NCI-H1417 (cell line): ENCODE data around the gene LAMB3.

Source experiments
- DNase-seq, 3 experiments: peaks; one replicate each; lab custom pipeline; 2025; lab: John Stamatoyannopoulos, UW

Gene LAMB3

GRCh38 chr1:209595599-209596285 lies 56.5 kb downstream of the LAMB3 start:
- peak in 1 of 3 experiments; percentile 17 for DNase-seq

- DNase-seq = no peak
These were observed 57.2 kb downstream of the LAMB3 start for GRCh38 chr1:209595028-209595427.

DNA sequence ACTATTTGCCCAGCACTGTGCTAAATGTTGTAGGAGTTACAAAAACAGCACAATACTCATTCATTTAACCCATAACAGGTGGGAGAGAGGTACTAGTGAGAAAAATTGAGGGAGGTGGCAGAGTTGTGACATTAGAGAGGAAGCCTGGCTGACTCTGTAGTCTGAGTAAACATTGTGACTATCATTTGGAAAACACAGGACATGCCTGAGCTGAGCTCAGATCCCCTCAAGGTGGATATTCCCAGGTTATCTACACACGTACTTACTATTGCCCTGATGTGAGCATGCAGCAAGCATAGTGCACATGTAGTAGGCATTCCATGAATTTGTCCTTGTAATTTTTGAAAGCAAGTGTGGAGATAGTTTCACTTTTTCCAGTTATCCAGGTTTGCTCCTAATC lies 57.8 kb downstream of the LAMB3 start:
- peak in 1 of 3 experiments; percentile 6 for DNase-seq

DNA sequence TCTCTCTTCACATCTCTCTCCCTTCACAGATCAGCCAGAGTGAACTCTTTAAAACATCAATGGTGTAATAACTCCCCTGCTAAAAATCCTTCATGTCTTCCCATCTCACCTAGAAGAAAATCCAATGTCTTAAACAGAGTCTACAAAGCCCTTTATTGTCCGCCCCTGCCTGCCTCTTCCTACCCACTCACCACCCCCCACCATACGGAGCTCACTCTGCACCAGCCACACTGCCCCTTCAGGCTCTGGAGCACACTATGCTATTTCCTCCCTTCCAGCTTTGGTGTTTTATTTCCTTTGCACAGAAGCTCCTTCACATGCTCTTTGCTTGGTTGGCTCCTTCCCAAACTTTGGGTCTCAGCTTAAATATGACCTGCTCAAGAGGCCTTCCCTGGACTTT lies 58.5 kb downstream of the LAMB3 start:
- DNase-seq = no peak

GRCh38 chr1:209590405-209590804 lies 61.8 kb downstream of the LAMB3 start:
- peak in 1 of 3 experiments; percentile 20 for DNase-seq

DNA sequence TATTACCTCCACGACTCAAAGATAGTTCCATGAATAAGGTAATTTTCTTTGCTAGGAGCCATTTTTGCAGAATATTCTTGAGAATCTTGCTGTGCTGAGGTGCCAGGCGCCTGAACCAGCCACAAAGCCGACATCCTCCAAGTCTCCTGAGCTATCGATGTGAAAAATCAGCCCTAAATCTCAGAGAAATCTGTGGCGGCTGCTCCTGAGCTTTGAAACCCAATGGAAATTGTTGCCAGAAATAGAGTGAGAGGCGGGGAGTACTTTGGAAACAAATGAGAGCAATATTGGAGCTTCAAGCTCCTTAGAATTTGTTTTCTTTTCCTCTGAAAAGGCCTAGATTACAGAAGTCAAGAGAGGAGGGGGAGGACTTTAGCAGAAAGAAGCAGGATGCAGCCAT lies 62.4 kb downstream of the LAMB3 start:
- no peak for DNase-seq

GRCh38 chr1:209589440-209589839 lies 62.8 kb downstream of the LAMB3 start:
- no peak for DNase-seq

DNA sequence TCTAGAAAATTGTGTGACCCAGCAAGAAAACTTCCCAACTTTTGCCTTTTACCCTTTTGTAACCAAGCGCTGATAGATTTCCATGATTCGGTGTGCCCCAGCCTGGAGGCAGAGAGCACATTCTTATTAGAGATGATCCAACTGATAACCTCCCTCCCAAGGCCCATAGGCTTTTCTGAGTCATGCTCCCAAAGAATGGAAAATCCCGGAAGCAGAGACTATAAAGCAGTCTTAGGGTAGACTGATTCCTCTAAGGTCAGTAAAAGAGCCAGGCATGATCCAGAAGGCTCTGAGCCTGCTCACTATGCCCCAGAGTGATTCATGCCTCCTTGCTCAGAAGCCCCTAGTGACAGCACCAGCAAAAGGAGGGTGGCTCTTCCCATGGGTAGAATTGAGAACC lies 64.4 kb downstream of the LAMB3 start:
- DNase-seq = no peak

DNA sequence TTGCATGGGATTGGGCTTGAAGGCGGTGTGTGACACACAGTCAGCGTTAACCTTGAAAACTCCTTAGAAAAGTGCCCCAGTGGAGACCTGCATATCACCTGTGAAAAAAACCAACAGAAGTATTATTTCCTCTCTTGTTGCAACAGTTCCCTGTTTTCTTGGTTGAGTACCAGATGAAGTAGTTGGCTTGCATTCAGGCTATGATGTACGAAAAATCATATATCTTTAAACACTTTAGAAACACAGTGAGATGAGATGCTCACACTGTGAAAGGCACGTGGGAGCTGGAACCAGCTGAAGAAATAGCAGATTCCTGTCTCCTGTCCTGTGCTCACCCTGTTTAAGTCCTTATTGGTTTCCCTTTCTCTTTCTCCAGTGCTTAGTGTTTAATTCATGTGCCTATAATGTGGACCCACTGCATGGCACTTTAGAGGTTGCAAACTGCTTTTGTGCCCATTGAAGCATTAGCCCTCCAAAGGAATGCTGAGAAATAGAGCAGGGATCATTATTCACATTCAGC lies 65.9 kb downstream of the LAMB3 start:
- no peak for DNase-seq

DNA sequence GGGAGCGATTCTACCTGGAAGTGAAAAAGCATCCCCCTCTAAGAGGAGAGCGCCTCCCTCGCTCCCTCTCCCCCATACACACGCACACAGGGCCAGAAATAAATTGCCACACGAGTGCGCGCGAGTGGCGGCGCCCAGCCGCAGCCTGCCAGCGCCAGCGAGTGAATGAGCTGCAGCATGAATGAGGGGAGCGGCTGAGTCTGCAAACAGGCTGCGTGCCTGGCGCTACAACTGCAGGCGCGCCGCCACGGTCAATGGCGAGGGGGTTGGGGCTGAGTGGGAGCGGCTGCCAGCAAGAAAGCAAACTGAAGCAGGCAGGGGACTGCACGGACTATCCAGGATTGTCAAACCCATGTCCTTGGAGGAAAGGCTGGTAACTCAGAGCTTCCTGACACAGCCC lies 66.6 kb downstream of the LAMB3 start:
- peak; percentile 46 to 82 (median 68) for DNase-seq

DNA sequence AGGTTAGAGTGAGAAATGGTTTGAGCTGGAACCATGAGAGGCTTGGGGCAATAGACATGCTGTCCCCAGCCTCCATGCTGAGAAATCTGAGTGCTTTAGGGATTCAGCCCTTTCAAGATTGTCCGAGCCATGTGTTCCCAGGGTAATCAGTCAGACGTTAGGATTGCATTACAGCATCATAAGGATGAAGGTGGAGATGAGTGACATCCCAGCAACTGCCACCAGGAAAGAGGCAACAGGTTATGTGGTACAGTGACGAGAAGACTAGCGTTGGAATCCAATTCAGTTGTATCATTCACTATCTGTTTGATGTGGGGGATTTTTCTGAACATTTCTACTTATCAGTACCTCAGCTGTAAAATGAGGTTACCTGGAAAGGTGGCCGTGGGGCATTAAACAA lies 67.0 kb downstream of the LAMB3 start:
- peak in 1 of 3 experiments; percentile 58 for DNase-seq

GRCh38 chr1:209584231-209584672 lies 68.0 kb downstream of the LAMB3 start:
- no peak for DNase-seq

DNA sequence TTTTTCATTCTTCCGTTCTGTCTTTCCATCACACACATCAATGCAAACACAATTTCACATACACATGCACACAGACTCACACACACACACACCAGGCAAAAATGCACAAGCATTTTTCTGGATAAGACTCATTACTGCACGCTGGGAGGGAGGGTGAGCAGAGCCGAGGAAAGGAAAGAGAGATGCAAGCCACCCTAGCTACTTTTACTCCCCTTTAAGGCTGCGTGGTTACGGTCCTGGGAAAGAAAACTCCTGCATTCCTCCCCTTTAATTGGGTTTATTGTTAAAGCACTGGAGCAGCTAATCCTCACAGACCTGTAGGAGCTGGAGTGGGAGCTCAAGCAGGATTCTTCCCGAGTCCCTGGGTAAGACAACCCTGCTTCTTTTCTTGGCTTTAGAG lies 68.8 kb downstream of the LAMB3 start, which contains the start of gene CAMK1G:
Gene CAMK1G, plus strand, starts transcription at position 307 of the 400 bp plus-strand sequence. CDS start 11,270 bp downstream, outside the sequence.
- peak; percentile 2 to 82 (median 46) for DNase-seq

DNA sequence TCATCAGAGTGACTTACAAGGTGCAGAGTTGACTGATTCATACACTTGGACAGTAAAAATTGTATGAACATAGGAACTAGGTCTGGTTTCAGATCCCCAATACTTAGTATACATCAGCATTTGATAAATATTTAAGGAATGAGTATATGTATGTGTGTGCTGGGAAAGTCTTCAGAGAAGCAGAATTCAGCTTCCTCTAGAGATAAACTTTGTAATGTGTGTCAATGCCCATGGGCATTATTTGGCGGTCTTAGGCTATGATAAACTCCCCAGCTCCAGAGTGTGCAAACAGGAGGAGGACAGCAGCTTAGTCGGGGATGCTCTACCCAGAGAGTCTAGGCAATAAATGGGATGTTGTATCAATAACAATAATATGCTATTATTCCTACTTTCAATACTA lies 71.6 kb downstream of the LAMB3 start:
- no peak for DNase-seq

DNA sequence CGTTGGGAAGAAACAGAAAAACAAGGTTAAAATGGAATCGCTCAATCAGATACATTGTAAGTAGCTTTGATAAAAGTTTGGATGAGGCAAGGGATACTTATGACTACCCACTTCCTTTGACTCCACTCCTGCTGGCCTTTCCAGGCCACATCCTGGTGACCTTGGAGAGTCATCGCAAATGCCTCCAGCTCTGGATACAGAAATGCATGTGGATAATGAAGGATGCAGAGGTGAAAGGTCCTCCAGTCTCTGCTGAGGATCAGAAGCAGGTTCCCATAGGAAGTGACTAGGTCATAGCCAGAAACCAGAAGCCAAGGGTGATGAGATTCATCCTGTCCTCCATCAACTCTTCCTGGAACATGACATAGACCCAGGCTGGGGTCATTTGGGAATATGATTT lies 74.9 kb downstream of the LAMB3 start:
- no peak for DNase-seq

DNA sequence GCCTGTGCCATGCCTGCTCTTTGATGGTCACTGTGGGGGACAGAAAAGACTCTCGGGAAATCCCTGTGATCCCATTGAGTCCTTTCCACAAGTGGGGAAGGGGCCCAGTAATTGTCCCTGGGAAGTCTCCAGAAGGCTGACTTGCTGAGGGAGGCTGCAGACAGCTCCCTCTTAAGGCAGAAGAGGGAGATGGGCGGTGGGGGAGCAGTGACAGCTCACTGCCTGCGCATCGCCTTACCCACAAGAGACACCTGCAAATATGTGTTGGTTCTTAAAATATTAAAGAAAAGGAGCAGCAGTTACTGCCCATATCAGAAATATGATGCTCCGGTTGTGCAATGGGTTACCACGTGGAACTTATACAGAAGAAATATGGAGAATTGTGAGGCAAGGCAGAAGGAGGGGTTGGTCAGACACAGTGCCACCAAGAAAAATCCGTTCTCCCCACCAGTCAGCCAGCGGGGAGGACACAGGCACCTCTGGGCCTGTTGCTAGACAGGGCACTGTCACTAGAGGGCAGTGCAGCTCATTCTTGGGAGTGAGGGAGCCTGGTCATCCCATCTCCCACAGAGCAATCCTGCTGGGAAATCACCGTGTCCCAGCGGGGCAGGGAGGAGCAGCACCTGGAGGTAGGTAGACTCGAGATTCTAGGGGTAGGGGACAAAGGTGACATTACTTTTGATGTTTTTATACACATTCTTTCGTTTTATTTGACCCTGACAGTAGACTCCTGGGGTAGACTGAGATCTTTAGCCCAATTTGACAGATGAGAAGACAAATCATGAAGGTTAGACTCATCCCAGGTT lies 75.6 kb downstream of the LAMB3 start:
- peak; percentile 63 to 88 (median 72) for DNase-seq

DNA sequence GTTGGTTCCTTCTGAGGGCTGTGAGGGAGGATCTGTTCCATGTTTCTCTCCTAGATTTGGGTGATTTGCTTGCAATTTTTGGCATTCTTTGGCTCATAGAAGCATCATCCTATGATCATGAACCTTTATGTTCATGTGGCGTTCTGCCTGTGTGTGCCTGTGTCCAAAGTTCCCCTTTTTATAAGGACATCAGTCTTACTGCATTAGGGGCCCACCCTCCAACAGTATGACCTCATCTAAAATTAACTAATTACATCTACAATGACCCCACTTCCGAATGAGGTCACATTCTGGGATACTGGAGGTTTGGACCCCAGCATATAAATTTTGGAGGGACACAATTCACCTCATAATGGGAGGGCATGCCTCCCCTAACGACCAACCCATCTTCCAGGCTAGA lies 81.5 kb downstream of the LAMB3 start:
- DNase-seq = no peak

DNA sequence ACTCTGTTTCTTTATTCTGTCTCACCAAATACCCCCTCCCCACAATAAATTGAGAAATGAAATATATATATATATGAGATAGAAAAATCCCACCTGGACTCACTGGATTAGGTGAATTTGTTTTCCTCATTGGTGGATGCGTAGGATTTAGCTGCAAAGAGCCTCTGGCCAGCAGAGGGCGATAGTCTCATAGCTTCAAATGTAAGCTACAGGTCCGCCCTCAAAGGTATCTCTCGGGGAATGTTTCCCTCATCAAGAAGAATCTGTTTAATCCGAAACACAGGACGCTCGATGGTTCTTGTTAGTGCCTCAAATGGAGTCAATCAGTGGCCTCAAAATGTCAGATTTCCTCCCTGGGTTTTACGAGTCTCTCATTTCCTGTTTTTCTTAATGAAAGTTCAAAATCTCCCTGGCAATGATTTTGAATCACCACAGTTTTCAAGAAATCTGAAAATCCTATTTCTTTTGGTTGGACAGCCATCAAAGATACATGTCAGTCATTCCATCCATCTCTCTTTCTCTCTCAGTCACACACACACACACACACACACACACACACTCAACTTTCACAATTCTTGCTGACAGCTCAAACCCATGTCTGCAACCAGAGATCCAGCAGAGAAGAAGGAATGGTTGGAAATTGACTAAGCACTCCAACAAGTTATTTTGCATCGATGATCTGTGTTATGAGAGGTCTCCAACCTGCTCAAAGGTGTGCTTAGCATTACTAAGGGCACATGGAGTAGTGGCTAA lies 82.6 kb downstream of the LAMB3 start:
- peak; percentile 62 to 92 (median 80) for DNase-seq

DNA sequence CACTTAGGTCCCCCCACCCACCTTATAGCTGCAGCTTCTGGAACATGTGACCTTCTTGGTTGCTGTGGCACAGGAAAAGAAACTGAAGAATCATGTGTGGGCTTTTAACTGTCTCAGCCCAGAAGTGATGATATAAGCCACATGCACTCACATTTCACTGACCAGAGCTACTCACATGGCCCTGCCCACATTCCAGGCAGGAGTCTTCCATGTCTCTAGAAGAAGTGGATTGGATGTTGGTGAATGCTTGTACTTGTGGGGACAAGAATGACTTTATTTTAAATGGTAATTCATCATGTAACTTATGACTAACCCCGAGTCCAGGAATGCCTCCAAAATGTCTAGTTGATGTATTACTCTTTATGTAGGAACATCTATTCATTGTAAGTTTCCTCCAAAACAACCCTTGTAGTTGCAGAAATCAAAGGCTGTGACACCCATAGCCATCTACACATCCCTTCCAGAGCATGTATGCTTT lies 84.5 kb downstream of the LAMB3 start:
- DNase-seq = no peak

GRCh38 chr1:209565759-209566678 lies 86.2 kb downstream of the LAMB3 start:
- DNase-seq = peak; percentile 74 to 95 (median 78)
